Nephron (organoid): ENCODE results near the gene SDHA.
A peak's percentile ranks its signal among the peaks of the same experiment; 100 is the strongest.
"Not testable (repeated sequence)": the region's sequence is repeated elsewhere in the genome, so short reads cannot be mapped to it uniquely, and the experiment has no call there.

Source experiments
- H3K27ac Mint-ChIP-seq, 3 experiments: 2 replicates each; pipeline ENCODE4 v1.8.0; 2020; ENCODE audit warnings: mixed read lengths in 3 of 3, mild to moderate bottlenecking in 2 of 3, moderate library complexity in 1 of 3
- H3K27me3 Mint-ChIP-seq: 2 replicates; pipeline ENCODE4 v1.8.0; 2021; ENCODE audit warnings: low read depth, mild to moderate bottlenecking, moderate library complexity, mixed read lengths
- H3K36me3 Mint-ChIP-seq: 2 replicates; pipeline ENCODE4 v1.8.0; 2020; ENCODE audit warnings: low read depth, mixed read lengths
- H3K4me1 Mint-ChIP-seq: 2 replicates; pipeline ENCODE4 v1.8.0; 2020; ENCODE audit warnings: mixed read lengths
- H3K4me3 Mint-ChIP-seq, 3 experiments: 2 replicates each; pipeline ENCODE4 v1.8.0; 2020; ENCODE audit warnings: mild to moderate bottlenecking in 3 of 3, mixed read lengths in 3 of 3, moderate library complexity in 2 of 3
- H3K9me3 Mint-ChIP-seq: 2 replicates; pipeline ENCODE4 v1.8.0; 2020; ENCODE audit warnings: mixed read lengths
- TF ChIP-seq, protein P1 (sequence below), 3 experiments: fragments of 200-600 bp; sonication (generic); IDR thresholded peaks; one replicate each; pipeline ENCODE4 v1.5.0; 2021; ENCODE audit warnings: antibody characterized with exemption in 3 of 3; ENCODE audit not compliant: unreplicated experiment in 3 of 3

The SDHA gene

DNA sequence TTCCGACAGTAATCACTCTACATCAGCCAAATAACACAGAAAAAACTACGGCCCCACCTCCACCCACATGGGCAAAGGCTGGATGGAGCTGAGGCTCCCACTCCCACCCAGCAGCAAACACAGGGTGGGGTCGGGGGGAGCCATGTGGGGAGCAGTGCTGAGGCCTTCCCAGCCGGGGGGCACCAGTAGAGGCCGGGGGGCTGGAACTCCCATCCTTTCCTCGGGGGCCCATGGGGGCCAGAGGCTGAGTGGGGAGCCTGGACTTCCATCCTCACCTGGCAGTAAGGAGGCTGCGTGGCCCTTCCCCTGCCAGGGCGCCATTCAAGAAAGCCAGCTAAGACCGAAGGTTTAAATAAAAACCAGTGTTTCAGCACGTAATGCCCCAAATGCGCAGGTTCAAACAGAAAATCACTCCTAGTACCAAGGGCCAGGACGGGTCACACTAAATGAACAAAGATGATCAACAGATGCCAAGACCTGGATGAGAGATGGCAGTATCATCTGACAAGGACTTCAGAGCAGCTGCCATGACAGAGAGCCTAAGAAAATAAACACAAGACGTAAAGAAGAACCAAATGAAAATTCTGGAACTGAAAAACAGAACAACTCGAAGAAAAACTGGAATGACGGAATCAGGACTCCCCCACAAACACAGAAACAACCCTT, 9.5 kb upstream of the SDHA start:
- no peaks in the 10 kb centered on the region for H3K27me3 Mint-ChIP-seq
- peak overlapping the region; percentile 3 to 50 (median 20) for H3K27ac Mint-ChIP-seq
- peaks cover 33% of the 10 kb centered on the region for H3K4me1 Mint-ChIP-seq
- no peaks in the 10 kb centered on the region for H3K9me3 Mint-ChIP-seq
- TF ChIP-seq, protein P1, sequence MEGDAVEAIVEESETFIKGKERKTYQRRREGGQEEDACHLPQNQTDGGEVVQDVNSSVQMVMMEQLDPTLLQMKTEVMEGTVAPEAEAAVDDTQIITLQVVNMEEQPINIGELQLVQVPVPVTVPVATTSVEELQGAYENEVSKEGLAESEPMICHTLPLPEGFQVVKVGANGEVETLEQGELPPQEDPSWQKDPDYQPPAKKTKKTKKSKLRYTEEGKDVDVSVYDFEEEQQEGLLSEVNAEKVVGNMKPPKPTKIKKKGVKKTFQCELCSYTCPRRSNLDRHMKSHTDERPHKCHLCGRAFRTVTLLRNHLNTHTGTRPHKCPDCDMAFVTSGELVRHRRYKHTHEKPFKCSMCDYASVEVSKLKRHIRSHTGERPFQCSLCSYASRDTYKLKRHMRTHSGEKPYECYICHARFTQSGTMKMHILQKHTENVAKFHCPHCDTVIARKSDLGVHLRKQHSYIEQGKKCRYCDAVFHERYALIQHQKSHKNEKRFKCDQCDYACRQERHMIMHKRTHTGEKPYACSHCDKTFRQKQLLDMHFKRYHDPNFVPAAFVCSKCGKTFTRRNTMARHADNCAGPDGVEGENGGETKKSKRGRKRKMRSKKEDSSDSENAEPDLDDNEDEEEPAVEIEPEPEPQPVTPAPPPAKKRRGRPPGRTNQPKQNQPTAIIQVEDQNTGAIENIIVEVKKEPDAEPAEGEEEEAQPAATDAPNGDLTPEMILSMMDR (IDR thresholded peaks at IDR 0.05; ENCODE audit: unreplicated experiment in 3 of 3): no peak
- H3K36me3 Mint-ChIP-seq: peaks cover 24% of the 10 kb centered on the region
- H3K4me3 Mint-ChIP-seq: peak overlapping the region in 1 of 3 experiments; percentile 14

DNA sequence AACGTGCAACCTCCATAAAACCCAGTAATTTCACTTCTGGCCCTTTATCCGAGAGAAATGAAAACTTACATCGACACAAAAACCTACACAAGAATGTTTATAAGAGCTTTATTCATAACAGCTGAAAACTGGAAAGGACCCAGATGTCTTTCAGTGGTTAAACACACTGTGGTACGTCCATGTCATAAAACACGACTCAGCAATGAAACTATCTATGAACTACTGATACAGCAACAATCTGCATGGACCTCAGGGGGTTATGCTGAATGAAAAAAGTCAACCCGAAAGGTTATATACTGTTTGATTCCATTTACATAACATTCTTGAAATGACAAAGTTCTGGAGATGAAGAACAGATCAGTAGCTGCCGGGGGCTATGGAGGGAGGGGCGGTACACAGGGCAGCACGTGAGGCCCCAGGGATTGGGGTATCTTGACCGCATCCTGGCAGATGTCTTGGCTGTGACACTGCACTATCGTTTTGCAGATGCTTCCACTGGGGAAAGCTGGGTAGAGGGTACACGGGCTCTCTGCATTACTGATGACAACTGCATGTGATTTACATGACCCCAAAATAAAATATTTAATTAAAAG, 4.2 kb upstream of the SDHA start:
- Mint-ChIP-seq H3K27ac (no peak overlapping the region), H3K4me1 (peaks cover 36% of the 10 kb centered on the region), H3K4me3 (peak overlapping the region in 2 of 3 experiments; percentile 7 to 42), H3K36me3 (peaks cover 23% of the 10 kb centered on the region), H3K9me3 (no peaks in the 10 kb centered on the region), H3K27me3 (no peaks in the 10 kb centered on the region)
- TF ChIP-seq, protein P1 (IDR thresholded peaks at IDR 0.05; ENCODE audit: unreplicated experiment in 3 of 3): no peak

DNA sequence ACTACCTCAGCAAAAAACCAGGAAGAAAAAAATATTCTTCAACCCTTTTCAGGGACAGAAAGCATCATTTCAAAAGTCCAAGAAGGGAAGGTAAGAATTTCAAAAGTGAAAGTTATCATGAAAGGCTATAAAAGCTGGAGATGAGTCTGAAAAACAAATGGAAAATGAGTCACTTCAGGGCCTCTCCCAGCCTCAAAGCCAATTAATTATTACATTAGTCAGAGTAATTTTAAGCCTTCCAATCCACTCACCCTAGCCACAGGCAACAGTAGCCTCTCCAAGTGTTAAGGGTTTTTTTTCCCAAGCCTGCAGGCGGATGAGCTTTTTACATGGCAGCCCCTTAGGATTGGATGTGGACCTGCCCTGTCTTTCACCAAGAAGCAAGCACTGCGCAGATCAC, 2.9 kb upstream of the SDHA start:
- Mint-ChIP-seq H3K4me3 (peak overlapping the region; percentile 56 to 80 (median 78)), H3K4me1 (peaks cover 37% of the 10 kb centered on the region), H3K36me3 (peaks cover 23% of the 10 kb centered on the region)
- H3K27ac Mint-ChIP-seq, H3K9me3 Mint-ChIP-seq, H3K27me3 Mint-ChIP-seq: not testable (repeated sequence)

DNA sequence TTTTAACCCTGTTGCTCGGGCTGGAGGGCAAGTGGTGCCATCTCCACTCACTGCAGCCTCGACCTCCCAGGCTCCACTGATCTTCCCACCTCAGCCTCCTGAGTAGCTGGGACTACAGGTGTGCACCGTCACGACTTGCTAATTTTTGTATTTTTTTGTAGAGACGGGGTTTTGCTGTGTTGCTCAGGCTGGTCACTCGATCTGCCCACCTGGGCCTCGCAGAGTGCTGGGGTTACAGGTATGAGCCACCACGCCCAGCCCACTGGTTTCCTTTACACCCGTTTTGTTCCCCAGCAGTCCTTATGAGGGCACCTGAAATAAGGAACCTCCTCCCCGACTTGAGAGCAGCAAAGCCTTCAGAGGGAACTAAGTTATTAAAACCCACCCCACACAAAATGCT, 2.0 kb upstream of the SDHA start:
- Mint-ChIP-seq H3K36me3 (peaks cover 23% of the 10 kb centered on the region), H3K4me3 (peak overlapping the region in 2 of 3 experiments; percentile 26 to 56), H3K4me1 (peaks cover 39% of the 10 kb centered on the region)
- H3K27ac Mint-ChIP-seq, H3K9me3 Mint-ChIP-seq, H3K27me3 Mint-ChIP-seq: not testable (repeated sequence)

DNA sequence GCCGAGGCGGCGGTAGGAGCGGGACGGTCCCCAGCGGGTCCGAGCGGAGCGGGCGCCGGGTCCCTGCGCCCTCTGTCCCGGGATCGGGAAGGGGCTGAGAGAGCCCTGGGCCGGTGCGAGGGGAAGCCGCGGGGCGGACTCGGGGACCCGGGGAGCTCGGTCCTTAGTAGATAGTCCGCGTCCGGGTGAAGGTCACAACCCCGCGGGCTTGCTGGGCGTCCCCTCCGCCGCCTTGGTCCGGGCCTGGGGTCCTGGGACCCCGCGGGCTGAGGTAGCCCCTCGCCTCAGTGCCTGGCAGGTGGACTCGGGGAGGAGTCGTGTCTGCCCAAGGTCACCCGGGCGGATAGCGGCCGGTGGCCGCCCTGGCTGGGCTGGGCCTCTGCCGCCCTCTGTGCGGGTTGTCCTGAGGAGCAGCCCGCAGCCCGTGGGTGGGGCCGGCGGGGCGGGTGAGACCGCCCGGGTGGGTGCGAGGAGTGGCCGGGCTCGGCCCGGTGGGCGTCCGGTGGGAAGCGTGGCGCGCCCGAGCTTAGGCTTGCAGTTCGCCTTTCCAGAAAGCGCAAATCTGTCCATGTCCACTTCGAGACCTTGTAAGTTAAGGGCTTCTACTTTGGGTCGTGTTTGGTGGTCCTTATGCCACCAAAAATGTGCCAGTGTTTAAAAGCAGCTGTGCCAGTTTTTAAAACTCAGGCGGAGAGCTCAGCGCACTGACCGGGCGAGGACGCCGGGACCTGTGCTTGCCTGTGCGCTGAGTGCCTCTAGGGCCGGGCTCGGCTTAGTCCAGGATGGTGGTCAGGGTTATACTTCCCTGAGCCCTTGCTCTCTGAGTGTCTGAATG, 554 bp downstream of the SDHA start:
- Mint-ChIP-seq H3K4me3 (peak overlapping the region; percentile 94 to 99 (median 98)), H3K9me3 (no peaks in the 10 kb centered on the region), H3K4me1 (peaks cover 47% of the 10 kb centered on the region)

DNA sequence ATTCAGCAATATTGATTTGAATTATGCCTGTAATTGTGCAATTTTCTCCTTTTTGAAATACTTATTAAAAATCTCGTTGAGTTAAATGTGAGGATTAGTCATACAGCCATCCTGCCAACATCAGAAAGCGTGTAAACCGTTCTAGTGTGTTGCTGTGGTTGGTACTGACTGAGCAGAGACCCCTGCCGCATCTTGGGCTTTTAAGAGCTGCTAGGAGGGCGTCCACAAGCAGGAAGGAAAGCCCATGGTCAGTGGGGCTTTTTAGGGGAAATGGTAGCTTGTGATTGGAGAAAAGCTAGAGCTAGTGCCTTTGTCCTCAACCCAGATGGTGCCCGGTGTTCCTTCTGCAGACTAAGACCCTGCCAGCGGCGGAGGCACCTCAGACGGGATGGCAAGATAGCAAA, 1.3 kb downstream of the SDHA start:
- Mint-ChIP-seq H3K27me3 (no peaks in the 10 kb centered on the region), H3K9me3 (no peaks in the 10 kb centered on the region), H3K4me3 (peak overlapping the region; percentile 93 to 99 (median 98)), H3K36me3 (peaks cover 17% of the 10 kb centered on the region), H3K4me1 (peaks cover 43% of the 10 kb centered on the region), H3K27ac (peak overlapping the region in 2 of 3 experiments; percentile 81 to 95)
- TF ChIP-seq, protein P1 (IDR thresholded peaks at IDR 0.05; ENCODE audit: unreplicated experiment in 3 of 3): no peak

More for the DNA sequence above, 554 bp downstream of the SDHA start:
- Mint-ChIP-seq H3K27ac (peak overlapping the region; percentile 81 to 95 (median 88)), H3K27me3 (no peaks in the 10 kb centered on the region), H3K36me3 (peaks cover 22% of the 10 kb centered on the region)
- TF ChIP-seq, protein P1 (IDR thresholded peaks at IDR 0.05; ENCODE audit: unreplicated experiment in 3 of 3): no peak
